Suprapubic skin (tissue), 4 donors: ENCODE measurements around the gene PHF20. TPM values are rescaled to one million over a fixed set of nuclear protein-coding genes. Genes with fewer than 3 reads are reported as not detected.
"Not testable (repeated sequence)": the region's sequence is repeated elsewhere in the genome, so short reads cannot be mapped to it uniquely, and the experiment has no call there.

ENCODE experiments used
- DNase-seq, 2 donors: peaks; one replicate each; pipeline ENCODE4 v3.0.0-alpha.2; 2019; ENCODE audit warnings: low spot score in 2 of 2
- H3K27ac ChIP-seq: fragments of 200-600 bp; sonication (generic); one replicate; pipeline ENCODE4 v1.5.1; 2019
- H3K27me3 ChIP-seq: fragments of 200-600 bp; sonication (generic); one replicate; pipeline ENCODE4 v1.5.1; 2019
- H3K36me3 ChIP-seq: fragments of 200-600 bp; sonication (generic); one replicate; pipeline ENCODE4 v1.5.1; 2019
- H3K4me1 ChIP-seq: fragments of 200-600 bp; sonication (generic); one replicate; pipeline ENCODE4 v1.5.1; 2019
- H3K4me3 ChIP-seq: fragments of 200-600 bp; sonication (generic); one replicate; pipeline ENCODE4 v1.5.1; 2019; ENCODE audit warnings: mild to moderate bottlenecking
- H3K9me3 ChIP-seq: fragments of 200-600 bp; sonication (generic); one replicate; pipeline ENCODE4 v1.5.1; 2019
- CTCF ChIP-seq, 2 donors: fragments of 200-600 bp in 1 of 2; fragments of 450-650 bp in 1 of 2; sonication (generic) in 1 of 2; IDR thresholded peaks; one replicate each; pipeline ENCODE4 v1.5.1; 2016 to 2019; ENCODE audit warnings: antibody characterized with exemption in 2 of 2, mild to moderate bottlenecking in 1 of 2, moderate library complexity in 1 of 2
- EP300 ChIP-seq: sonication (generic); formaldehyde crosslinking; IDR thresholded peaks from one replicate; pipeline ENCODE4 v1.6.1; 2017; ENCODE audit warnings: antibody characterized with exemption
- POLR2A ChIP-seq, 2 donors: fragments of 450-650 bp; IDR thresholded peaks; one replicate each; pipeline ENCODE4 v1.6.1; 2017; ENCODE audit warnings: antibody characterized with exemption in 2 of 2, mild to moderate bottlenecking in 2 of 2, moderate library complexity in 2 of 2
- POLR2AphosphoS5 ChIP-seq, 3 donors: sonication (generic); formaldehyde crosslinking; IDR thresholded peaks; one replicate each; pipeline ENCODE4 v1.6.1; 2017; ENCODE audit warnings: antibody characterized with exemption in 3 of 3
- WGBS: methylation state at CpG from one replicate; pipeline ENCODE4 v1.1.5; 2018; 5-methylcytosine and 5-hydroxymethylcytosine counted together
- total RNA-seq, 4 donors: library from RNA; depleted of rRNA; stranded (reverse); fragments of >200 nt; gene quantifications; one replicate each; pipeline ENCODE4 v1.1.0, GENCODE V29; 2016

The PHF20 gene
- total RNA-seq, 4 donors from 2014 or later = 44.2 to 60.6 (median 47.3) TPM

GRCh38 chr20:35743693-35744491 is 27.9 kb upstream of the PHF20 start:
- H3K27me3 ChIP-seq = no peaks in the 10 kb centered on the region
- no peaks in the 10 kb centered on the region for H3K9me3 ChIP-seq
- peaks cover 34% of the 10 kb centered on the region for H3K4me1 ChIP-seq
- H3K4me3 ChIP-seq = peak overlapping the region; percentile 86
- 76% methylated on average over 15 of the region's 15 CpGs for WGBS
- DNase-seq = no peak
- peak overlapping the region; percentile 100 for H3K27ac ChIP-seq
- no peak for TF ChIP-seq CTCF (IDR thresholded peaks at IDR 0.05)
- TF ChIP-seq POLR2AphosphoS5 (IDR thresholded peaks at IDR 0.05) = no peak
- no peak for TF ChIP-seq POLR2A (IDR thresholded peaks at IDR 0.05)
- TF ChIP-seq EP300 = no peak
- H3K36me3 ChIP-seq = peaks cover 18% of the 10 kb centered on the region

- H3K9me3 ChIP-seq, DNase-seq, H3K27me3 ChIP-seq: not testable (repeated sequence)
- peak overlapping the region; percentile 100 for H3K27ac ChIP-seq
- H3K4me1 ChIP-seq = peaks cover 28% of the 10 kb centered on the region
- peak overlapping the region; percentile 86 for H3K4me3 ChIP-seq
- peaks cover 12% of the 10 kb centered on the region for H3K36me3 ChIP-seq
- 93% methylated on average over 3 of the region's 3 CpGs for WGBS
Observed at GRCh38 chr20:35744492-35744841, 27.3 kb upstream of the PHF20 start.

- Histone ChIP-seq H3K9me3 (no peaks in the 10 kb centered on the region), H3K27ac (no peak overlapping the region), H3K27me3 (no peaks in the 10 kb centered on the region), H3K4me3 (no peak overlapping the region), H3K36me3 (no peaks in the 10 kb centered on the region), H3K4me1 (no peaks in the 10 kb centered on the region)
- WGBS = 83% methylated on average over 2 of the region's 2 CpGs
- TF ChIP-seq CTCF (IDR thresholded peaks at IDR 0.05) = no peak
- no peak for TF ChIP-seq POLR2AphosphoS5 (IDR thresholded peaks at IDR 0.05)
- TF ChIP-seq EP300 = no peak
- no peak for TF ChIP-seq POLR2A (IDR thresholded peaks at IDR 0.05)
- no peak for DNase-seq
Observed at GRCh38 chr20:35750611-35751010, 21.2 kb upstream of the PHF20 start.

- 99% methylated on average over 4 of the region's 4 CpGs for WGBS
- Histone ChIP-seq H3K4me3 (no peak overlapping the region), H3K27me3 (no peaks in the 10 kb centered on the region), H3K27ac (no peak overlapping the region), H3K9me3 (no peaks in the 10 kb centered on the region), H3K4me1 (no peaks in the 10 kb centered on the region), H3K36me3 (no peaks in the 10 kb centered on the region)
- TF ChIP-seq POLR2A (IDR thresholded peaks at IDR 0.05) = no peak
- no peak for TF ChIP-seq EP300
- TF ChIP-seq POLR2AphosphoS5 (IDR thresholded peaks at IDR 0.05) = no peak
- no peak for TF ChIP-seq CTCF (IDR thresholded peaks at IDR 0.05)
- no peak for DNase-seq
Observed at GRCh38 chr20:35756404-35756803, 15.4 kb upstream of the PHF20 start.

- Histone ChIP-seq H3K4me3 (no peak overlapping the region), H3K4me1 (no peaks in the 10 kb centered on the region), H3K27me3 (no peaks in the 10 kb centered on the region), H3K36me3 (no peaks in the 10 kb centered on the region), H3K27ac (no peak overlapping the region), H3K9me3 (no peaks in the 10 kb centered on the region)
- 73% methylated on average over 4 of the region's 4 CpGs for WGBS
- no peak for DNase-seq
- TF ChIP-seq POLR2AphosphoS5 (IDR thresholded peaks at IDR 0.05) (no peak), POLR2A (IDR thresholded peaks at IDR 0.05) (no peak), EP300 (no peak), CTCF (IDR thresholded peaks at IDR 0.05) (no peak)
Observed at GRCh38 chr20:35757098-35757705, 14.6 kb upstream of the PHF20 start.

- H3K27ac ChIP-seq, H3K9me3 ChIP-seq, H3K36me3 ChIP-seq, H3K4me1 ChIP-seq, H3K4me3 ChIP-seq, H3K27me3 ChIP-seq, DNase-seq: not testable (repeated sequence)
- WGBS = 91% methylated on average over 11 of the region's 11 CpGs
Observed at GRCh38 chr20:35761548-35761947, 10.3 kb upstream of the PHF20 start.
